ENCODE data around the gene ACADVL. TPM values are rescaled to one million over a fixed set of nuclear protein-coding genes. Genes with fewer than 3 reads are reported as not detected.

The ACADVL gene
- total RNA-seq, 1 donor from 2014 or later = 86.7 TPM

GRCh38 chr17:7176841-7177190 is 42.9 kb upstream of the ACADVL start:
- Mint-ChIP-seq H3K27me3 (ENCODE audit: insufficient read depth, low read depth) (peaks cover 3% of the 10 kb centered on the region), H3K4me1 (peaks cover 23% of the 10 kb centered on the region), H3K36me3 (peaks cover 3% of the 10 kb centered on the region), H3K27ac (no peak overlapping the region), H3K9me3 (no peaks in the 10 kb centered on the region), H3K4me3 (no peak overlapping the region)
- Histone ChIP-seq H3K9me3 (ENCODE audit: low read depth) (no peaks in the 10 kb centered on the region), H3K9ac (no peak overlapping the region), H3K27me3 (peaks cover 57% of the 10 kb centered on the region), H3F3A (ENCODE audit: low read depth) (peaks cover 27% of the 10 kb centered on the region), H3K79me2 (ENCODE audit: low read depth) (no peaks in the 10 kb centered on the region), H3K4me2 (peak overlapping the region; percentile 96), H4K20me1 (ENCODE audit: low read depth) (no peaks in the 10 kb centered on the region), H3K4me3 (peak overlapping the region; percentile 65), H3K36me3 (no peaks in the 10 kb centered on the region), H3K4me1 (peaks cover 11% of the 10 kb centered on the region), H2AFZ (replicated peaks) (peak overlapping the region; percentile 99), H3K27ac (no peak overlapping the region)
- DNase-seq (ENCODE audit: low spot score) = peak; percentile 60
- no peak for TF ChIP-seq CTCF (IDR thresholded peaks at IDR 0.05)
- TF ChIP-seq EZH2 (IDR thresholded peaks at IDR 0.05) = no peak
- TF ChIP-seq EZH2phosphoT487 (IDR thresholded peaks at IDR 0.05) = peak; percentile 18

GRCh38 chr17:7177191-7177953 is 42.4 kb upstream of the ACADVL start:
- H2AFZ ChIP-seq (replicated peaks) = peak overlapping the region; percentile 99
- no peaks in the 10 kb centered on the region for H3K9me3 ChIP-seq (ENCODE audit: low read depth)
- peaks cover 3% of the 10 kb centered on the region for H3K36me3 Mint-ChIP-seq
- H3K9ac ChIP-seq = no peak overlapping the region
- peaks cover 11% of the 10 kb centered on the region for H3K4me1 ChIP-seq
- peaks cover 27% of the 10 kb centered on the region for H3F3A ChIP-seq (ENCODE audit: low read depth)
- H3K27ac ChIP-seq = no peak overlapping the region
- no peaks in the 10 kb centered on the region for H3K36me3 ChIP-seq
- H3K4me1 Mint-ChIP-seq = peaks cover 23% of the 10 kb centered on the region
- H3K27ac Mint-ChIP-seq = peak overlapping the region; percentile 80
- H3K79me2 ChIP-seq (ENCODE audit: low read depth) = no peaks in the 10 kb centered on the region
- peaks cover 57% of the 10 kb centered on the region for H3K27me3 ChIP-seq
- H3K4me3 Mint-ChIP-seq = no peak overlapping the region
- H3K9me3 Mint-ChIP-seq = no peaks in the 10 kb centered on the region
- H3K4me3 ChIP-seq = peak overlapping the region; percentile 65
- peaks cover 3% of the 10 kb centered on the region for H3K27me3 Mint-ChIP-seq (ENCODE audit: insufficient read depth, low read depth)
- peak; percentile 92 for DNase-seq (ENCODE audit: low spot score)
- H4K20me1 ChIP-seq (ENCODE audit: low read depth) = no peaks in the 10 kb centered on the region
- peak overlapping the region; percentile 96 for H3K4me2 ChIP-seq
- TF ChIP-seq CTCF (IDR thresholded peaks at IDR 0.05) = peak; percentile 83
- peak; percentile 32 for TF ChIP-seq EZH2 (IDR thresholded peaks at IDR 0.05)
- TF ChIP-seq EZH2phosphoT487 (IDR thresholded peaks at IDR 0.05) = no peak

- Histone ChIP-seq H3K4me1 (peaks cover 11% of the 10 kb centered on the region), H3K9me3 (ENCODE audit: low read depth) (no peaks in the 10 kb centered on the region), H3K79me2 (ENCODE audit: low read depth) (no peaks in the 10 kb centered on the region), H3K9ac (no peak overlapping the region), H2AFZ (replicated peaks) (peak overlapping the region; percentile 99), H3K27me3 (peaks cover 57% of the 10 kb centered on the region), H3F3A (ENCODE audit: low read depth) (peaks cover 27% of the 10 kb centered on the region), H3K27ac (no peak overlapping the region), H3K4me3 (peak overlapping the region; percentile 65), H4K20me1 (ENCODE audit: low read depth) (no peaks in the 10 kb centered on the region), H3K4me2 (peak overlapping the region; percentile 96), H3K36me3 (no peaks in the 10 kb centered on the region)
- H3K4me1 Mint-ChIP-seq = peaks cover 23% of the 10 kb centered on the region
- no peak overlapping the region for H3K4me3 Mint-ChIP-seq
- peaks cover 3% of the 10 kb centered on the region for H3K27me3 Mint-ChIP-seq (ENCODE audit: insufficient read depth, low read depth)
- TF ChIP-seq EZH2phosphoT487 (IDR thresholded peaks at IDR 0.05) (no peak), EZH2 (IDR thresholded peaks at IDR 0.05) (no peak), CTCF (IDR thresholded peaks at IDR 0.05) (no peak)
- H3K36me3 Mint-ChIP-seq = peaks cover 3% of the 10 kb centered on the region
- no peaks in the 10 kb centered on the region for H3K9me3 Mint-ChIP-seq
- H3K27ac Mint-ChIP-seq = peak overlapping the region; percentile 80
- peak; percentile 51 for DNase-seq (ENCODE audit: low spot score)
Measured at GRCh38 chr17:7177954-7178477, 41.7 kb upstream of the ACADVL start.
